ENCODE measurements around the gene CHRNA9.
A peak's percentile ranks its signal among the peaks of the same experiment; 100 is the strongest.
"Not testable (repeated sequence)": the region's sequence is repeated elsewhere in the genome, so short reads cannot be mapped to it uniquely, and the experiment has no call there.

Gene CHRNA9

GRCh38 chr4:40334591-40335524 lies at the start of gene CHRNA9:
CHRNA9 (plus strand) TSS chr4:40335333; CDS start chr4:40335468, 135 bp downstream.
- Histone ChIP-seq H3K36me3 (no peaks in the 10 kb centered on the region), H3K9me3 (no peaks in the 10 kb centered on the region), H3K4me1 (0 out of 2 replicates have a peak, but pooled peaks cover 7% of the 10 kb centered on the region), H4K20me1 (no peaks in the 10 kb centered on the region), H3K4me2 (no peak within 1 kb of the TSS), H3K27ac (no peak within 1 kb of the TSS), H3K27me3 (no peaks in the 10 kb centered on the region), H3K9ac (no peak within 1 kb of the TSS), H3K4me3 (no peak within 1 kb of the TSS)
- no peak for TF ChIP-seq Cebpa-rat (IDR thresholded peaks at IDR 0.05)

GRCh38 chr4:40285692-40286091 lies 49.4 kb upstream of the CHRNA9 start:
- Histone ChIP-seq H3K4me3 (no peak overlapping the region), H4K20me1 (no peaks in the 10 kb centered on the region), H3K4me2 (no peak overlapping the region), H3K9me3 (peaks cover 12% of the 10 kb centered on the region), H3K27ac (no peak overlapping the region), H3K9ac (no peak overlapping the region), H3K27me3 (no peaks in the 10 kb centered on the region), H3K4me1 (peaks cover 47% of the 10 kb centered on the region), H3K36me3 (no peaks in the 10 kb centered on the region)
- no peak for TF ChIP-seq Cebpa-rat (IDR thresholded peaks at IDR 0.05)

DNA sequence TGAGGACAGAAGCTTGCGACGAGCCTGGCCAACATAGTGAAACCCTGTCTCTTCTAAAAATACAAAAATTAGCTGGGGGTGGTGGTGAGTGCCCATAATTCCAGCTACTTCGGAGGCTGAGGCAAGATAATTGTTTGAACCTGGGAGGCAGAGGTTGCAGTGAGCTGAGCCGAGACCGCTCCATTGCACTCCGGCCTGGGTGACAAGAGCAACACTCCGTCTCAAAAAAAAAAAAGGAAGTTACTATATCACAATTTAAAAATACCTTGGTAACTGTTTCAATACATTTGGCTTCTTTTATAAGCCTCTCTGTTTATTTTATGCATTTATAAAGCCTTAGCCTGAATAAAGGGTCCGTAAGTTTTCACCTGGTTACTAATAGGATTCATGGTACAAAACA lies 46.6 kb upstream of the CHRNA9 start:
- Histone ChIP-seq H3K36me3 (no peaks in the 10 kb centered on the region), H3K9ac (no peak overlapping the region), H3K4me2 (peak overlapping the region; percentile 70), H3K4me3 (no peak overlapping the region), H4K20me1 (no peaks in the 10 kb centered on the region), H3K27me3 (no peaks in the 10 kb centered on the region), H3K4me1 (peaks cover 43% of the 10 kb centered on the region), H3K27ac (peak overlapping the region; percentile 21), H3K9me3 (no peaks in the 10 kb centered on the region)
- no peak for TF ChIP-seq Cebpa-rat (IDR thresholded peaks at IDR 0.05)

DNA sequence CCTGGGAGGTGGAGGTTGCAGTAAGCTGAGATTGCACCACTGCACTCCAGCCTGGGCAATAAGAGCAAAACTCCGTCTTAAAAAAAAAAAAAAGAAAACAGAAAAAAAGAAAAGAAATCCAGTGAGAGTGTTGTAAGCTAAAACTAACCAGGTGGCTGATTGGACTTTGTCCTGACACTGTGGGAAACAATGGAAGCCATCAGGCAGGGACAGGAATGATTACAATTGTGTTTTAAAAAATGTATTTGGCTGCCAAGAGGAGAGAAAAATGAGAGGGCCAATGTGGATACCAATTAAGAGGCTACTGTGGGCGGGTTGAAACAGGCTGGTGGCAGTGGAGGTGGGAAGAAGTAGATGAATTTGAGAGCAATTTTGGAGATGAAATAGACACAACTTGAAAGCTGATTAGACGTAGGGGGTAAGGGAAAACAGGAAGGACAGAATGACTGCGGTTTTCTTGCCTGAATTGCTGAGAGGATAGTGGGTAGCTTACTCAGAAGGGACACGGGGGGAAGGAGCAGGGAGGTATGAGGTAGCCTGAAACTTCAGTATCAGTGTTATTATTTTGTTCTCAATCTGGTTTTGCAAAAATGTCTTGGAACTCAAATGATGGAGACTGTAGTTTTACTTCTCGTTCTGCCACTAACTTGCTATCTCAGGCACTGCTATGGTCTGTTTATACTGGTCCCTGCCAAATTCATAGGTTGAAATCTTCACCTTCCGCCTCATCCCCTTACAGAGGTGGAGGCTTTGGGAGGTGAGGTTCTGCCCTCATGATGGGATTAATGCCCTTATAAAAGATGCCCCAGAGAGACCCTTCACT lies 45.6 kb upstream of the CHRNA9 start:
- Histone ChIP-seq H3K27me3 (no peaks in the 10 kb centered on the region), H4K20me1 (no peaks in the 10 kb centered on the region), H3K27ac (peak overlapping the region; percentile 42), H3K4me3 (no peak overlapping the region), H3K4me2 (peak overlapping the region; percentile 70), H3K9me3 (peaks cover 5% of the 10 kb centered on the region), H3K4me1 (peaks cover 33% of the 10 kb centered on the region), H3K9ac (peak overlapping the region; percentile 8; the same call in 1 of the 2 replicates), H3K36me3 (no peaks in the 10 kb centered on the region)
- TF ChIP-seq Cebpa-rat (IDR thresholded peaks at IDR 0.05): no peak

DNA sequence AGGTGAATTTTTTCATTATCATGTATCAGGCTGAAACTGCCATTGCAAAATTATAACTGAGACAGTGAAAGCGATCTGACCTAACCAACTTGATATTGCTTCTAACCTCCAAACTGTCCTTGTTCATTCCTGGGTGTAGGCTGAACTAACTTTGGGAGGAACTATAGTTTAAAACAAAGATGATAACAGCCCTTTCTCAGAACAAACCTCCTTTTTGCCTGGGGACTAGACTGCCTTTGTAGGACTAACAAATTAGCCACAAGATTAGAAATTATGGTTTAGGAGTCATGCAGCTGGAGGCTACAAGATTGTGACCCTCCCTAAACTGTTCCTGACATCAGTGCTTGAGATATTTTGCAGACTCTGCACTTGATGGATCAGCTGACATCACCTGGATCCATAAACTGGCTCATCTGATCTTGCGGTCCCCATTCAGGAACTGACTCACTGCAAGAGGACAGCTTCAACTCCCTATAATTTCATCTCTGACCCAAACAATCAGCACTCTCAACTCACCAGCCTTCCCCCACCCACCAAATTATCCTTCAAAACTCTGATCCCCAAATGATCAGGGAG lies 44.4 kb upstream of the CHRNA9 start:
- H3K9ac ChIP-seq, H4K20me1 ChIP-seq, H3K36me3 ChIP-seq, H3K27ac ChIP-seq, H3K4me3 ChIP-seq, H3K27me3 ChIP-seq: not testable (repeated sequence)
- Histone ChIP-seq H3K4me1 (peaks cover 33% of the 10 kb centered on the region), H3K9me3 (peaks cover 16% of the 10 kb centered on the region), H3K4me2 (peak overlapping the region; percentile 70)

GRCh38 chr4:40292313-40292759 lies 42.8 kb upstream of the CHRNA9 start:
- Histone ChIP-seq H3K9ac (no peak overlapping the region), H3K4me1 (peaks cover 33% of the 10 kb centered on the region), H3K27ac (no peak overlapping the region), H3K4me2 (no peak overlapping the region), H3K9me3 (peaks cover 30% of the 10 kb centered on the region), H3K36me3 (no peaks in the 10 kb centered on the region), H3K27me3 (no peaks in the 10 kb centered on the region), H3K4me3 (no peak overlapping the region), H4K20me1 (no peaks in the 10 kb centered on the region)
- 0 out of 2 replicates have a peak, but pooled peaks have one; percentile 47 for TF ChIP-seq Cebpa-rat (IDR thresholded peaks at IDR 0.05)

DNA sequence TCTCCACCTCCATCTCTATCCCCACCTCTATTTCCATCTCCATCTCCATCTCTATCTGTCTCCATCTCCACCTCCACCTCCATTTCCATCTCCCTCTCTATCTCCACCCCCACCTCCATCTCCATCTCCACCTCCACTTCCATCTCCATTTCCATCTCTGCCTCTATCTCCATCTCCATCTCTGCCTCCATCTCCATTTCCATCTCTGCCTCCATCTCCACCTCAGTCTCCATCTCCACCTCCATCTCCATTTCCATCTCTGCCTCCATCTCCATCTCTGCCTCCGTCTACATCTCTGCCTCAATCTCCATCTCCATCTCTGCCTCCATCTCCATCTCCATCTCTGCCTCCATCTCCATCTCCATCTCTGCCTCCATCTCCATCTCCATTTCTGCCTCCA lies 40.8 kb upstream of the CHRNA9 start:
- no peak overlapping the region for H3K9ac ChIP-seq
- H3K4me1 ChIP-seq: peaks cover 34% of the 10 kb centered on the region
- no peak overlapping the region for H3K27ac ChIP-seq
- H4K20me1 ChIP-seq: no peaks in the 10 kb centered on the region
- H3K9me3 ChIP-seq: peaks cover 36% of the 10 kb centered on the region
- H3K4me3 ChIP-seq: no peak overlapping the region
- no peak for TF ChIP-seq Cebpa-rat (IDR thresholded peaks at IDR 0.05)
- H3K27me3 ChIP-seq: no peaks in the 10 kb centered on the region
- H3K36me3 ChIP-seq: no peaks in the 10 kb centered on the region
- no peak overlapping the region for H3K4me2 ChIP-seq

- H3K9ac ChIP-seq, H4K20me1 ChIP-seq, H3K4me2 ChIP-seq, H3K27ac ChIP-seq, H3K27me3 ChIP-seq, H3K36me3 ChIP-seq: not testable (repeated sequence)
- Histone ChIP-seq H3K4me3 (peak overlapping the region; percentile 30; the same call in 1 of the 2 replicates), H3K4me1 (peaks cover 34% of the 10 kb centered on the region), H3K9me3 (peaks cover 36% of the 10 kb centered on the region)
These were observed 40.1 kb upstream of the CHRNA9 start for GRCh38 chr4:40295030-40295429.

DNA sequence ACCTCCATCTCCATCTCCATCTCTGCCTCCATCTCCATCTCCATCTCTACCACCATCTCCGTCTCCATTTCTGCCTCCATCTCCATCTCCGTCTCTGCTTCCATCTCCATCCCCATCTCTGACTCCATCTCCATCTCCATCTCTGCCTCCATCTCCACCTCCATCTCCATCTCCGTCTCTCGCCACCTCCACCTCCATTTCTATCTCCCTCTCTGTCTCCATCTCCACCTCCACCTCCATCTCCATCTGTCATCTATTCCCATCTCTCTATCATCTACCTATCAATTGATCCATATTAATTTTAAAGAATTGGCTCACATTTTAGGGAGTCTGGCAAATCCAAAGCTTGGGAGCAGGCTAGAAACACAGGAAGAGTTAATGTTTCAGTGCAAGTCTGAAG lies 39.6 kb upstream of the CHRNA9 start:
- Histone ChIP-seq H3K27me3 (no peaks in the 10 kb centered on the region), H3K4me3 (0 out of 2 replicates have a peak overlapping the region, but pooled peaks have one; percentile 30), H4K20me1 (no peaks in the 10 kb centered on the region), H3K9ac (no peak overlapping the region), H3K4me1 (peaks cover 34% of the 10 kb centered on the region), H3K9me3 (peaks cover 36% of the 10 kb centered on the region), H3K27ac (no peak overlapping the region), H3K4me2 (no peak overlapping the region), H3K36me3 (no peaks in the 10 kb centered on the region)
- TF ChIP-seq Cebpa-rat (IDR thresholded peaks at IDR 0.05): no peak

Data from BLaER1 (cell line).